NCI-H187 (cell line): ENCODE results near the gene ZNF410.
A peak's percentile ranks its signal among the peaks of the same experiment; 100 is the strongest.
"Not testable (repeated sequence)": the region's sequence is repeated elsewhere in the genome, so short reads cannot be mapped to it uniquely, and the experiment has no call there.

Experiments used
- DNase-seq, 2 experiments: peaks; one replicate each; lab custom pipeline; 2025; lab: John Stamatoyannopoulos, UW

ZNF410 gene

GRCh38 chr14:73886449-73887317 lies at the start of gene ZNF410:
Gene ZNF410 (plus strand): TSS chr14:73886859. CDS start chr14:73892176, 5,317 bp downstream.
- DNase-seq, result peak; percentile 62 to 78

- DNase-seq, result not testable (repeated sequence)
Observed at GRCh38 chr14:73838293-73839034, 48.2 kb upstream of the ZNF410 start.

- no peak for DNase-seq
Observed at GRCh38 chr14:73842201-73842600, 44.5 kb upstream of the ZNF410 start.

GRCh38 chr14:73842851-73843250 lies 43.8 kb upstream of the ZNF410 start:
- no peak for DNase-seq

- no peak for DNase-seq
Observed at GRCh38 chr14:73843296-73843695, 43.4 kb upstream of the ZNF410 start.

- DNase-seq, result no peak
Observed at GRCh38 chr14:73846947-73847346, 39.7 kb upstream of the ZNF410 start.

- DNase-seq, result no peak
Observed at GRCh38 chr14:73851000-73851399, 35.7 kb upstream of the ZNF410 start.

- peak; percentile 79 to 90 for DNase-seq
Observed at GRCh38 chr14:73851567-73852382, 34.9 kb upstream of the ZNF410 start, which contains the start of gene PTGR2. Gene PTGR2 (plus strand): TSS chr14:73851831. CDS start chr14:73858863, 7,032 bp downstream.

- no peak for DNase-seq
Observed at GRCh38 chr14:73859145-73859544, 27.5 kb upstream of the ZNF410 start.

GRCh38 chr14:73861073-73861472 lies 25.6 kb upstream of the ZNF410 start:
- no peak for DNase-seq

GRCh38 chr14:73862480-73862879 lies 24.2 kb upstream of the ZNF410 start:
- DNase-seq, result no peak

- no peak for DNase-seq
Observed at GRCh38 chr14:73863209-73863608, 23.4 kb upstream of the ZNF410 start.

- DNase-seq, result no peak
Observed at GRCh38 chr14:73865534-73866113, 21.0 kb upstream of the ZNF410 start.

GRCh38 chr14:73869754-73870153 lies 16.9 kb upstream of the ZNF410 start:
- DNase-seq, result not testable (repeated sequence)

- no peak for DNase-seq
Observed at GRCh38 chr14:73870525-73871235, 16.0 kb upstream of the ZNF410 start.

GRCh38 chr14:73873660-73874059 lies 13.0 kb upstream of the ZNF410 start:
- no peak for DNase-seq

GRCh38 chr14:73877790-73878189 lies 8.9 kb upstream of the ZNF410 start:
- no peak for DNase-seq

GRCh38 chr14:73878436-73878835 lies 8.2 kb upstream of the ZNF410 start:
- no peak for DNase-seq

GRCh38 chr14:73879027-73879426 lies 7.6 kb upstream of the ZNF410 start:
- DNase-seq, result no peak

- DNase-seq, result no peak
Observed at GRCh38 chr14:73884438-73885190, 2.0 kb upstream of the ZNF410 start.

GRCh38 chr14:73887318-73887616 lies 608 bp downstream of the ZNF410 start:
- no peak for DNase-seq
